ENCODE data around the gene ERC1. TPM values are rescaled to one million over a fixed set of nuclear protein-coding genes. Genes with fewer than 3 reads are reported as not detected.

ERC1 gene
- polyA plus RNA-seq, 1 donor from 2014 or later, result 7.1 TPM

GRCh38 chr12:1488908-1489381 is 497.9 kb downstream of the ERC1 start:
- Histone ChIP-seq H3K9me3 (ENCODE audit: low read length) (no peaks in the 10 kb centered on the region), H3K79me2 (replicated peaks; ENCODE audit: insufficient read depth, low read length) (no peaks in the 10 kb centered on the region), H4K20me1 (ENCODE audit: insufficient read depth) (no peaks in the 10 kb centered on the region), H3K9ac (ENCODE audit: low read length) (no peak overlapping the region), H3K27me3 (ENCODE audit: insufficient read depth, low read depth, low read length) (no peaks in the 10 kb centered on the region), H3F3A (ENCODE audit: insufficient read depth, low read length, poor library complexity, severe bottlenecking) (no peaks in the 10 kb centered on the region), H2AFZ (ENCODE audit: low read depth, low read length) (no peak overlapping the region), H3K9me2 (ENCODE audit: insufficient read depth, low read length) (no peaks in the 10 kb centered on the region), H3K36me3 (ENCODE audit: insufficient read depth, low read length) (no peaks in the 10 kb centered on the region), H3K4me2 (ENCODE audit: low read length) (no peak overlapping the region), H3K27ac (ENCODE audit: low read length) (no peak overlapping the region), H3K4me3 (ENCODE audit: low read length) (no peak overlapping the region)
- no peak for TF ChIP-seq MXI1 (conservative IDR thresholded peaks at IDR 0.05; ENCODE audit: poor library complexity, severe bottlenecking)
- no peak for TF ChIP-seq CTCF (IDR thresholded peaks at IDR 0.05; ENCODE audit: poor library complexity, severe bottlenecking)
- no peak for TF ChIP-seq RAD21 (conservative IDR thresholded peaks at IDR 0.05)
- TF ChIP-seq TAF1 (IDR thresholded peaks at IDR 0.05; ENCODE audit: low read depth), result no peak

GRCh38 chr12:1491983-1492697 is 501.1 kb downstream of the ERC1 start:
- TF ChIP-seq CTCF (IDR thresholded peaks at IDR 0.05; ENCODE audit: poor library complexity, severe bottlenecking) (no peak), RAD21 (conservative IDR thresholded peaks at IDR 0.05) (no peak), POLR2AphosphoS5 (IDR thresholded peaks at IDR 0.05) (no peak), SMC3 (conservative IDR thresholded peaks at IDR 0.05; ENCODE audit: poor library complexity) (no peak)
- Histone ChIP-seq H3K9ac (ENCODE audit: low read length) (no peak overlapping the region), H3F3A (ENCODE audit: insufficient read depth, low read length, poor library complexity, severe bottlenecking) (no peaks in the 10 kb centered on the region), H3K4me3 (ENCODE audit: low read length) (no peak overlapping the region), H3K27me3 (ENCODE audit: insufficient read depth, low read depth, low read length) (no peaks in the 10 kb centered on the region), H3K36me3 (ENCODE audit: insufficient read depth, low read length) (no peaks in the 10 kb centered on the region), H3K4me2 (ENCODE audit: low read length) (no peak overlapping the region), H3K27ac (ENCODE audit: low read length) (no peak overlapping the region), H3K9me2 (ENCODE audit: insufficient read depth, low read length) (no peaks in the 10 kb centered on the region), H2AFZ (ENCODE audit: low read depth, low read length) (no peak overlapping the region), H4K20me1 (ENCODE audit: insufficient read depth) (no peaks in the 10 kb centered on the region), H3K79me2 (replicated peaks; ENCODE audit: insufficient read depth, low read length) (no peaks in the 10 kb centered on the region), H3K9me3 (ENCODE audit: low read length) (no peaks in the 10 kb centered on the region)

GRCh38 chr12:1493781-1494565 is 502.9 kb downstream of the ERC1 start:
- Histone ChIP-seq H3K4me3 (ENCODE audit: low read length) (no peak overlapping the region), H3K4me2 (ENCODE audit: low read length) (no peak overlapping the region), H3K27ac (ENCODE audit: low read length) (no peak overlapping the region), H3K9ac (ENCODE audit: low read length) (no peak overlapping the region), H3K9me2 (ENCODE audit: insufficient read depth, low read length) (no peaks in the 10 kb centered on the region), H3K27me3 (ENCODE audit: insufficient read depth, low read depth, low read length) (no peaks in the 10 kb centered on the region), H2AFZ (ENCODE audit: low read depth, low read length) (no peak overlapping the region), H3K79me2 (replicated peaks; ENCODE audit: insufficient read depth, low read length) (no peaks in the 10 kb centered on the region), H4K20me1 (ENCODE audit: insufficient read depth) (no peaks in the 10 kb centered on the region), H3F3A (ENCODE audit: insufficient read depth, low read length, poor library complexity, severe bottlenecking) (no peaks in the 10 kb centered on the region), H3K36me3 (ENCODE audit: insufficient read depth, low read length) (no peaks in the 10 kb centered on the region), H3K9me3 (ENCODE audit: low read length) (no peaks in the 10 kb centered on the region)
- TF ChIP-seq SMC3 (conservative IDR thresholded peaks at IDR 0.05; ENCODE audit: poor library complexity) (no peak), EZH2 (IDR thresholded peaks at IDR 0.05; ENCODE audit: borderline replicate concordance, insufficient read depth, low read length, poor library complexity, severe bottlenecking) (no peak), POLR2AphosphoS5 (IDR thresholded peaks at IDR 0.05) (no peak), CTCF (IDR thresholded peaks at IDR 0.05; ENCODE audit: poor library complexity, severe bottlenecking) (no peak), REST (IDR thresholded peaks at IDR 0.05; ENCODE audit: borderline replicate concordance) (no peak), RAD21 (conservative IDR thresholded peaks at IDR 0.05) (no peak), MXI1 (conservative IDR thresholded peaks at IDR 0.05; ENCODE audit: poor library complexity, severe bottlenecking) (no peak), EP300 (conservative IDR thresholded peaks at IDR 0.05; ENCODE audit: poor library complexity, severe bottlenecking) (no peak), TAF1 (IDR thresholded peaks at IDR 0.05; ENCODE audit: low read depth) (no peak)

Data from neural cell (in vitro differentiated cells).